ENCODE results near the gene CCND2. TPM values are rescaled to one million over a fixed set of nuclear protein-coding genes. Genes with fewer than 3 reads are reported as not detected.

The CCND2 gene
- total and polyA plus RNA-seq, 9 of the 15 experiments (the other 6 are each of a cell fraction or from before 2014, with no cell fraction given): 13.6 to 99.3 (median 39.6) TPM

DNA sequence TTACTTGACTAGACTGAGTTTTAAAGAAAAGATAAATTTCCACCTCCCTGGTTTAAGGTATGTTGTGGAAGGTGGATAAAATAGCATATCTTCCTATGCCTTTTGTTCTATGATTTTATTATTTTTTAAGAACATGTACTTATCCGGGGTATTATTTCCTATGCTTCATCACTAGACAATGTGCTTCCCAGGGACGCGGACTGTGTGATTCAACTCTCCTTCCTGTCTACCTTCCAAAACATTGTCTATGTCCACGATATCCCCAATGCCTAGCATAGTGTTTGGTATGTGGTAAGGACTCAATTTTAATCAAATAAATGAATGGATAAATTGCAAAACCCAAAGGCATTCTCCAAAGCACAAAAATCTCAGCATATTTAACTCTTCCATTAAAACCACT is 8.3 kb upstream of the CCND2 start:
- Histone ChIP-seq H3K36me3 (ENCODE audit: control insufficient read depth, insufficient read depth, low read length) (no peaks in the 10 kb centered on the region), H4K20me1 (replicated peaks; ENCODE audit: control insufficient read depth, insufficient read depth, low read length) (no peaks in the 10 kb centered on the region), H3K27me3 (ENCODE audit: control insufficient read depth in 2 of 2, insufficient read depth in 2 of 2, low read length in 2 of 2) (peaks cover 0 to 28% of the 10 kb centered on the region in 2 experiments; a peak in 4 of 5 replicates), H3K9ac (ENCODE audit: insufficient read depth in 1 of 2, low read depth in 2 of 2, low read length in 2 of 2) (no peak overlapping the region), H3K4me2 (ENCODE audit: insufficient read depth, low read length) (no peak overlapping the region), H3K4me1 (replicated peaks in 1 of 2; ENCODE audit: control insufficient read depth in 2 of 2, insufficient read depth in 2 of 2, low read length in 2 of 2) (peaks cover 4 to 12% of the 10 kb centered on the region in 2 experiments), H3K27ac (ENCODE audit: extremely low read depth, low read depth, low read length) (no peak overlapping the region), H3K9me1 (ENCODE audit: control insufficient read depth, insufficient read depth, low read length) (no peaks in the 10 kb centered on the region), H3K9me3 (replicated peaks; ENCODE audit: control insufficient read depth, insufficient read depth, low read depth, low read length) (no peaks in the 10 kb centered on the region), H3K4me3 (no peak overlapping the region), H3K79me2 (ENCODE audit: control insufficient read depth, insufficient read depth, low read length) (no peaks in the 10 kb centered on the region), H2AFZ (ENCODE audit: low read depth, low read length) (no peak overlapping the region)
- in situ Hi-C loops (cut with MboI): no loop called here
- 8% methylated on average over 4 of the region's 4 CpGs for WGBS (ENCODE audit: insufficient coverage, low coverage, missing lambda C conversion rate)
- DNase-seq (ENCODE audit: extremely low read depth in 1 of 4, low spot score in 3 of 4): no peak
- POLR2A ChIA-PET: interaction anchor here (0.7 kb wide), 1 partner anchor 215 kb away, joined by 3 read pairs; no protein-coding TSS in a partner anchor
- no peak for ATAC-seq
- CTCF ChIA-PET (ENCODE audit: low intra/inter-chr PET ratio): no interaction called here
- intact Hi-C loops (cut with micrococcal nuclease): no loop called here
- TF ChIP-seq ZBTB7A (IDR thresholded peaks at IDR 0.05; ENCODE audit: borderline replicate concordance, control insufficient read depth, low read depth, low read length) (no peak), MBD2 (IDR thresholded peaks at IDR 0.05; ENCODE audit: borderline replicate concordance, low read depth) (no peak), ZFX (CRISPR knock-in tag; IDR thresholded peaks at IDR 0.05) (no peak), NR3C1 (CRISPR knock-in tag; IDR thresholded peaks at IDR 0.05) (no peak), ZNF232 (CRISPR knock-in tag; IDR thresholded peaks at IDR 0.05) (no peak), ZNF175 (CRISPR knock-in tag; IDR thresholded peaks at IDR 0.05; ENCODE audit: low read depth) (no peak)
- TF ChIP-seq, protein P1, sequence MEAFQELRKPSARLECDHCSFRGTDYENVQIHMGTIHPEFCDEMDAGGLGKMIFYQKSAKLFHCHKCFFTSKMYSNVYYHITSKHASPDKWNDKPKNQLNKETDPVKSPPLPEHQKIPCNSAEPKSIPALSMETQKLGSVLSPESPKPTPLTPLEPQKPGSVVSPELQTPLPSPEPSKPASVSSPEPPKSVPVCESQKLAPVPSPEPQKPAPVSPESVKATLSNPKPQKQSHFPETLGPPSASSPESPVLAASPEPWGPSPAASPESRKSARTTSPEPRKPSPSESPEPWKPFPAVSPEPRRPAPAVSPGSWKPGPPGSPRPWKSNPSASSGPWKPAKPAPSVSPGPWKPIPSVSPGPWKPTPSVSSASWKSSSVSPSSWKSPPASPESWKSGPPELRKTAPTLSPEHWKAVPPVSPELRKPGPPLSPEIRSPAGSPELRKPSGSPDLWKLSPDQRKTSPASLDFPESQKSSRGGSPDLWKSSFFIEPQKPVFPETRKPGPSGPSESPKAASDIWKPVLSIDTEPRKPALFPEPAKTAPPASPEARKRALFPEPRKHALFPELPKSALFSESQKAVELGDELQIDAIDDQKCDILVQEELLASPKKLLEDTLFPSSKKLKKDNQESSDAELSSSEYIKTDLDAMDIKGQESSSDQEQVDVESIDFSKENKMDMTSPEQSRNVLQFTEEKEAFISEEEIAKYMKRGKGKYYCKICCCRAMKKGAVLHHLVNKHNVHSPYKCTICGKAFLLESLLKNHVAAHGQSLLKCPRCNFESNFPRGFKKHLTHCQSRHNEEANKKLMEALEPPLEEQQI (IDR thresholded peaks at IDR 0.05): no peak
- BruUV-seq (replicated peaks): no TSS peak
- no peak for FAIRE-seq

All from K562 (cell line).